ENCODE results near the gene PHRF1. TPM values are rescaled to one million over a fixed set of nuclear protein-coding genes. Genes with fewer than 3 reads are reported as not detected.

PHRF1 gene
- total and polyA plus RNA-seq, 2 of the 4 experiments (the other 2 are of a cell fraction), result 10.9 to 17.5 TPM

GRCh38 chr11:659532-660085, 83.3 kb downstream of the PHRF1 start:
- H4K5ac ChIP-seq (ENCODE audit: low read depth, low read length), result no peak overlapping the region
- WGBS, 2 experiments (ENCODE audit: extremely low coverage in 2 of 2, insufficient read length in 1 of 2), result 94% methylated on average over 10 of the region's 16 CpGs; no CpG with 5 or more reads in 1 of the 2 experiments
- H3K18ac ChIP-seq (ENCODE audit: low read depth, low read length), result no peak overlapping the region
- H2BK120ac ChIP-seq (ENCODE audit: low read depth, low read length), result no peak overlapping the region
- no peak overlapping the region for H2BK15ac ChIP-seq (ENCODE audit: low read depth, low read length)
- H2AK9ac ChIP-seq (replicated peaks; ENCODE audit: low read depth, low read length, poor library complexity), result no peak overlapping the region
- H4K20me1 ChIP-seq (ENCODE audit: insufficient read depth, low read length), result peaks cover 8% of the 10 kb centered on the region
- H2AFZ ChIP-seq (replicated peaks; ENCODE audit: low read length, poor library complexity), result no peak overlapping the region
- H2BK20ac ChIP-seq (ENCODE audit: low read depth, low read length), result no peak overlapping the region
- H3K9me3 ChIP-seq (ENCODE audit: control insufficient read depth, insufficient read depth, low read length), result no peaks in the 10 kb centered on the region
- in situ Hi-C loops (cut with MboI; ENCODE audit: low sequenced_read_pairs) (loop anchor here (5.0 kb wide), 1 partner anchor 78 kb away; no protein-coding TSS in a partner anchor), dilution Hi-C loops (cut with HindIII; ENCODE audit: low sequenced_read_pairs, unreplicated experiment) (no loop called here), intact Hi-C loops (cut with micrococcal nuclease) (no loop called here)
- H3K56ac ChIP-seq (ENCODE audit: extremely low read depth, insufficient read depth, low read length), result no peak overlapping the region
- peaks cover 8 to 13% of the 10 kb centered on the region in 2 experiments; a peak in 2 of 4 replicates for H3K79me1 ChIP-seq (ENCODE audit: low read depth in 1 of 2, low read length in 2 of 2)
- no peaks in the 10 kb centered on the region for H3K9me1 ChIP-seq (ENCODE audit: insufficient read depth, low read length)
- ATAC-seq (ENCODE audit: low read depth), result no peak
- H4K8ac ChIP-seq (ENCODE audit: low read depth in 2 of 2, low read length in 2 of 2), result no peak overlapping the region
- no TSS peak for BruUV-seq (replicated peaks)
- H2BK5ac ChIP-seq (ENCODE audit: low read depth, low read length, poor library complexity, severe bottlenecking), result no peak overlapping the region
- no peak overlapping the region for H4K91ac ChIP-seq (ENCODE audit: insufficient read depth, low read depth, low read length)
- H3K14ac ChIP-seq (replicated peaks; ENCODE audit: low read depth, low read length), result no peak overlapping the region
- ChIA-PET POLR2A (ENCODE audit: unreplicated experiment) (no interaction called here), CTCF (no interaction called here)
- no peak overlapping the region for H3K4me3 ChIP-seq (ENCODE audit: insufficient read depth, low read depth, low read length)
- no peaks in the 10 kb centered on the region for H3K4me1 ChIP-seq (ENCODE audit: control insufficient read depth, insufficient read depth, low read length)
- TF ChIP-seq CHD1 (IDR thresholded peaks at IDR 0.05; ENCODE audit: low read depth, low read length), result no peak
- no peak for TF ChIP-seq SMC3 (IDR thresholded peaks at IDR 0.05; ENCODE audit: low read depth, low read length)
- no peak for TF ChIP-seq NFE2L2 (IDR thresholded peaks at IDR 0.05; ENCODE audit: low read depth, low read length)
- TF ChIP-seq, protein P1, sequence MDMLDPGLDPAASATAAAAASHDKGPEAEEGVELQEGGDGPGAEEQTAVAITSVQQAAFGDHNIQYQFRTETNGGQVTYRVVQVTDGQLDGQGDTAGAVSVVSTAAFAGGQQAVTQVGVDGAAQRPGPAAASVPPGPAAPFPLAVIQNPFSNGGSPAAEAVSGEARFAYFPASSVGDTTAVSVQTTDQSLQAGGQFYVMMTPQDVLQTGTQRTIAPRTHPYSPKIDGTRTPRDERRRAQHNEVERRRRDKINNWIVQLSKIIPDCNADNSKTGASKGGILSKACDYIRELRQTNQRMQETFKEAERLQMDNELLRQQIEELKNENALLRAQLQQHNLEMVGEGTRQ (IDR thresholded peaks at IDR 0.05; ENCODE audit: low read depth, low read length), result no peak
- H3K23ac ChIP-seq (ENCODE audit: low read depth, low read length), result no peak overlapping the region
- no peaks in the 10 kb centered on the region for H3K27me3 ChIP-seq (ENCODE audit: control insufficient read depth, insufficient read depth, low read length)
- H3K4me2 ChIP-seq (ENCODE audit: low read depth, low read length), result no peak overlapping the region
- no peak overlapping the region for H3K27ac ChIP-seq (ENCODE audit: insufficient read depth, low read length)
- H3K4ac ChIP-seq (ENCODE audit: low read depth, low read length), result no peak overlapping the region
- no peak overlapping the region for H2AK5ac ChIP-seq (ENCODE audit: low read depth, low read length)
- peaks cover 21% of the 10 kb centered on the region for H3K36me3 ChIP-seq (ENCODE audit: control insufficient read depth, insufficient read depth, low read length)
- H3K9ac ChIP-seq (ENCODE audit: low read depth, low read length), result no peak overlapping the region
- no peak for DNase-seq

All from IMR-90 (cell line).